GM18505 (cell line): Measurements from ENCODE around the gene MIA2.

Experiments
- ATAC-seq: cut with Tn5 transposase; IDR thresholded peaks from one replicate; pipeline ENCODE4 v1.9.1; 2021; ENCODE audit not compliant: unreplicated experiment
- POLR2A ChIP-seq: IDR thresholded peaks from 4 replicates; pipeline ENCODE4 v1.6.1; 2011; ENCODE audit warnings: borderline replicate concordance; ENCODE audit not compliant: insufficient read depth, insufficient read length; ENCODE audit errors: extremely low read depth

MIA2 gene

GRCh38 chr14:39425947-39426346 is 192.2 kb downstream of the MIA2 start:
- TF ChIP-seq POLR2A = no peak
- no peak for ATAC-seq

GRCh38 chr14:39426605-39427004 is 192.9 kb downstream of the MIA2 start:
- no peak for ATAC-seq

DNA sequence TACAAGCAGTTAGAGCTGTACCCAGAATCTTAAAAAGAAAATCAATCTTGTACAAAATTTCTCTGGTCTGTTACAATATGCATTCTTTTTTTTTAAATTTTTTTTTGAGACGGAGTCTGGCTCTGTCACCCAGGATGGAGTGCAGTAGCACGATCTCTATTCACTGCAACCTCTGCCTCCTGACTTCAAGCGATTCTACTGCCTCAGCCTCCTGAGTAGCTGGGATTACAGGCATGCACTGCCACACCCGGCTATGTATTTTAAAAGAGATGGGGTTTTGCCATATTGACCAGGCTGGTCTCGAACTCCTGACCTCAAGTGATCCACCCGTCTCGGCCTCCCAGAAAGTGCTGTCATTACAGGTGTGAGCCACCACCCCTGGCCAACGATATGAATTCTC is 194.4 kb downstream of the MIA2 start:
- no peak for ATAC-seq
- no peak for TF ChIP-seq POLR2A

More at GRCh38 chr14:39426605-39427004, 192.9 kb downstream of the MIA2 start:
- no peak for TF ChIP-seq POLR2A

DNA sequence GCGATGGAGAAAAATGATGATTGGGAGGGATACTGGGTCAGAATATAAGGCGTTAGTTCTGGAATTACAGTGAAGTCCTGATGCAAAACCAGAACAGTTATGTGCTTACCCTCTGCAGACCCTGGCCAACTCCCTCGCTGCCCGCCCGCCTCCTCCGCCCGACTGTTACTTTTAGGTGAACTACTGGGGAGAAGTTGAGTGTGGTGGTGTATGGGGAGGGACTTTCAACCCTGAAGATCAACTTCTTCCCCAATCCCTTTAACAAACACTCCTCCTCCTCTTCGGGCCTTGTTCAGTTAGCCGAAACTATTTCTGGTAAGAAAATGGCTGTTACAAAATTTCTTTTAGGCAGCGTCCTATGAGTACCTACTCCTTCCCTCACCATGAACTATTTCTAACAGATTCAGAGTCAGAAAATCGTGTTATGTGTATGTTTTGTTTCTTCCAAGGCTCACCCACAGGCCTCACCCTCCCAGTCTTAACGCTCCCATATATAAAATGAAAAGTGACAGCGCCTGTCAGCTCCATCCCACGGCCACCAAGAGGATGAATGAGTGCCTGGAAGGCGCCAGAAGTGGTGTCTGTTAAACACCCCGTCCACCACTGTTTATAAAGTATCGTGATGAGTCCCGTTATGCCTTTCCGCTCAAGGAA is 197.2 kb downstream of the MIA2 start:
- peak; percentile 0 for ATAC-seq
- TF ChIP-seq POLR2A = no peak

DNA sequence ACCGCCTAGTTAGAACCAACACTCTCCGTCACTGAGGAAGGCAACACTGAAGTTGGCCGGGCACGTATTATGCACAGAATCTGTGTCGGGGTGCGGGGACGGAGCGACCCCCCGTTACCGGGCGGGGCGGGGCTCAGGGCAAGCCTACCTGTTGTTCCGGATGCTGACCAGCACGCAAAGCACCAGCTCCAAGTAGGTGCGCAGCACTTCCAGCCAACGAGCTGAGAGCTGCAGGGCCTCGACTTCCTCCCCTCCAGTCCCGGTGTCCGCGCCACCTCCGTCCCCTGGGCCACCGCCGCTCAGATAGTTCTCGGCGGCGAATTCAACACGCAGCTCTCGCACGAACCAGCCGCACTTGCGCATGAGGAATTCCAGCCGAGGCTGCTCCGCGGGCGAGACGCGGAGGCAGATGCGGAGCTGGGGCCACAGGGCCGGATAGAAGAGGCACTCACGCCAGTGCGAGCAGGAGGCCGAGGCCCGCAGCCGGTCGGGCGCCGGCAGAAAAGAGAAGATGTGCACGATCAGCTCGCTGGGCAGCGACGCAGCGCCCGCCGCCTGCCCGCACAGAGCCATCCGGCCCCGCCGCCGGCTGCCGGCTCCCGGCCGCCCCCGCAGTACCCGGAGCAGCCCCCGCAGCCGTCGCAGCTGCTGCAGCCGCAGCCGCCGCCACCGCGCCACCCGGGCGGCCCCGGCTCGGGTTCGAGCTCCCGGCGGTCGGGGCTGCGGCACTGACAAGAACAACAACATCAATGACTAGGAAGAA is 197.9 kb downstream of the MIA2 start:
- ATAC-seq = peak; percentile 23
- peak; percentile 74 for TF ChIP-seq POLR2A

DNA sequence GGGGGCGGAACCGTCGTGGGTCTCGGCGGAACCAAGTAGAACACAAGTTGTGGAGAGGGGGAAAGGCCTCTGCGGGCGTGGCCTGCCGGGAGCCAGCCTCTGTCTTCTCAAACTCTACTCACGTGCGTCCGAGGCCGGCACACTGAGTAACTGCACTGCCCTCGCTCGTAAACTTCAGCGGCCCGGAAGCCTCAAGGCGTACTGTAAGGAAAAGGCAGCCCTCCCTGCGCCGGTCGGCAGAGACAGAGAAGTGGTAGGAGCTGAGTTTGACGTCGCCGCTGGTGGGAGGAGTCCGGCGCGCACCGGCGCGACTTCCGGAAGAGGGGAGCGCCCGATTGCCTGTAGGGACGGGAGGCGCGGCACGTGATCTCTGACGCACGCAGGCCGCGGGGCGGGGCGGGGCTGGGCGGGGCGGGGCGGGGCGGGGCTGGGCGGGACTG is 198.5 kb downstream of the MIA2 start, which contains the start of gene FBXO33:
TSS of gene FBXO33 (minus strand) at position 255 of the 440 bp plus-strand sequence. CDS start 271 bp downstream, outside the sequence.
- ATAC-seq = peak; percentile 81
- TF ChIP-seq POLR2A = no peak

DNA sequence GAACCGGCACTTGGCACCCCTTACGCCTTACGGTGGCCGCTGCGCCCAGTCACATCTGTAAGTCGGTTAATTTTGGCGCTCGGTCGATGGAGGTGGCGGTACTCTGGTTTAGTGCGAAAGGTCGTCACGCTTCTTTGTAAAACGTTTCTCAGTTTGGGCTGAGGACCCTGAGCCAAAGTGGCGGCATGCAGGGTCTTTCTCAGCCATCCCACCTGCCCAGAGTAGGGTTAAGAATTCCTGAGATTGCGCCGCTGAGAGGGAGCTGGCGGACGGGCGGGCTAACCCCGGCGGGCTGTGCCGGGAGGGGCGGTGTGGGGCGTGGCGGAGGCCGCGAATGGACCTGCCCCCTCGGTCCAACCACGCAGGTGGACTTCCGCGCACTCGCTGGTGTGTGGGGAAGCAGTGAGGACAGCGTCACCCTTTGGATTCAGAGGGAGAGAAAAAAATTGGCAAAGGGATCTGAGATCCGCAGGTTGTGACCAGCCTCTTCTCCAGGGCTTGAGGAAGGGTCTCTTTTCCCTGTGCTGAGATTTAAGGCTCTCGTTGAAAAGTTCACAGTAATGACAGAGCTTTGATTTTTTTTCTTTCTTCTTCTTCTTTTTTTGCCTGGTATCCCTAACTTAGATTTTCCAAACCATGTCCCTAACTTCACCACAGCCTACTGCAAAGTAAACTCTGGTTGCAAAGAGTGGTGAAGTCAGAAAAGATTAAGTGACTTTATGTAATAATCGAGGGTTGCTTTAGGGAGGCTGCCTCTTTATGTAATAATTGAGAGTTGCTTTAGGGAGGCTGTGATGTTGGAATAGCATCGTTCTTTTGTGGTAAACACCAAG is 199.1 kb downstream of the MIA2 start:
- peak; percentile 69 for TF ChIP-seq POLR2A
- ATAC-seq = peak; percentile 60

DNA sequence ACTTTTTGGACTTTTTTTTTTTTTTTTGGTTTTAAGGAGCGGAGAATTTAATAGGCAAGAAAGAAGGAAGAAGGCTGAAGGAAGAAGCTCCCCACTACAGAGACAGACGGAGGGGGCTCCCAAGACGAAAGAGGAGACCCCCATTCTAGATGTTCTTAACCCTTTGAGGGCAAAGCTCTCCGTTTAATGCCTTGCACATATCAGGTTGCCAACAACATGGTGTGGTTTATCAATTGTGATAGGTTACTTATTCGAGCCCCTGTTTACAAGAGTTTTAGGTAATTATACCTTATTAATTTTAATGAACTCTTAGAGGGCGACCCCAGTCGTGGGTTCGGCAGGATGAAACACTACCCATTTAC is 199.7 kb downstream of the MIA2 start:
- TF ChIP-seq POLR2A = no peak
- ATAC-seq = no peak

GRCh38 chr14:39434401-39434800 is 200.7 kb downstream of the MIA2 start:
- TF ChIP-seq POLR2A = no peak
- ATAC-seq = no peak

- no peak for ATAC-seq
- no peak for TF ChIP-seq POLR2A
Observed at GRCh38 chr14:39435241-39435640, 201.5 kb downstream of the MIA2 start.
